HG03520 (cell line): Measurements from ENCODE around the gene DNAJC18.
"Not testable (repeated sequence)": the region's sequence is repeated elsewhere in the genome, so short reads cannot be mapped to it uniquely, and the experiment has no call there.

Source experiments
- ATAC-seq: cut with Tn5 transposase; IDR thresholded peaks from one replicate; pipeline ENCODE4 v1.9.1; 2021; ENCODE audit warnings: mild to moderate bottlenecking, moderate library complexity; ENCODE audit not compliant: unreplicated experiment

DNAJC18 gene

GRCh38 chr5:139389701-139390638 lies 49.4 kb downstream of the DNAJC18 start, which contains the start of gene MZB1:
MZB1 (minus strand) TSS chr5:139389913; CDS start chr5:139389856, 57 bp downstream.
- ATAC-seq, result peak; percentile 36

- ATAC-seq, result no peak
These were observed 51.0 kb downstream of the DNAJC18 start for GRCh38 chr5:139388198-139388821.

- no peak for ATAC-seq
These were observed 51.6 kb downstream of the DNAJC18 start for GRCh38 chr5:139387611-139388197.

- not testable (repeated sequence) for ATAC-seq
These were observed 52.4 kb downstream of the DNAJC18 start for GRCh38 chr5:139386956-139387355.

GRCh38 chr5:139386050-139386438 lies 53.3 kb downstream of the DNAJC18 start:
- no peak for ATAC-seq

GRCh38 chr5:139385061-139386049 lies 54.0 kb downstream of the DNAJC18 start:
- ATAC-seq, result no peak

GRCh38 chr5:139384591-139385051 lies 54.7 kb downstream of the DNAJC18 start:
- no peak for ATAC-seq

- ATAC-seq, result no peak
These were observed 55.2 kb downstream of the DNAJC18 start for GRCh38 chr5:139383993-139384590.

- ATAC-seq, result no peak
These were observed 55.9 kb downstream of the DNAJC18 start, which contains the start of gene SLC23A1 for GRCh38 chr5:139383275-139383992. SLC23A1 (minus strand) TSS chr5:139383297; CDS start chr5:139383253, 44 bp downstream.

- ATAC-seq, result no peak
These were observed 56.5 kb downstream of the DNAJC18 start for GRCh38 chr5:139382807-139383206.

- ATAC-seq, result no peak
These were observed 57.2 kb downstream of the DNAJC18 start for GRCh38 chr5:139381837-139382761.

- ATAC-seq, result no peak
These were observed 59.5 kb downstream of the DNAJC18 start for GRCh38 chr5:139379626-139380449.

- ATAC-seq, result no peak
These were observed 60.4 kb downstream of the DNAJC18 start for GRCh38 chr5:139378941-139379361.

- no peak for ATAC-seq
These were observed 61.1 kb downstream of the DNAJC18 start for GRCh38 chr5:139378101-139378825.

GRCh38 chr5:139377226-139377625 lies 62.1 kb downstream of the DNAJC18 start:
- no peak for ATAC-seq

GRCh38 chr5:139376364-139376763 lies 63.0 kb downstream of the DNAJC18 start:
- ATAC-seq, result no peak
